Measurements from ENCODE around the gene MYB.

GRCh38 chr6:135167617-135168016 lies 13.5 kb upstream of the MYB start:
- TF ChIP-seq CTCF (conservative IDR thresholded peaks at IDR 0.05; ENCODE audit: low read depth, low read length) (no peak), EZH2 (IDR thresholded peaks at IDR 0.05; ENCODE audit: borderline replicate concordance, low read depth, low read length, poor library complexity, severe bottlenecking) (no peak)
